ENCODE data around the gene PLA2G4E. TPM values are rescaled to one million over a fixed set of nuclear protein-coding genes. Genes with fewer than 3 reads are reported as not detected.

The PLA2G4E gene
- total and polyA plus RNA-seq, 2 experiments from 2014 or later = not detected

GRCh38 chr15:41989573-41990242, 31.1 kb downstream of the PLA2G4E start:
- Histone ChIP-seq H2AFZ (peak overlapping the region; percentile 97), H3F3A (replicated peaks; ENCODE audit: low read depth) (no peaks in the 10 kb centered on the region), H3K9me2 (ENCODE audit: insufficient read depth) (no peaks in the 10 kb centered on the region), H3K79me2 (replicated peaks; ENCODE audit: insufficient read depth) (no peaks in the 10 kb centered on the region), H3K27ac (ENCODE audit: low read depth) (no peak overlapping the region), H3K27me3 (ENCODE audit: insufficient read depth) (no peaks in the 10 kb centered on the region), H3K4me1 (ENCODE audit: insufficient read depth) (peaks cover 8% of the 10 kb centered on the region; the same call in 1 of the 2 replicates), H4K20me1 (replicated peaks; ENCODE audit: insufficient read depth) (no peaks in the 10 kb centered on the region), H3K4me3 (no peak overlapping the region), H3K4me2 (no peak overlapping the region), H3K36me3 (ENCODE audit: insufficient read depth) (no peaks in the 10 kb centered on the region)
- Mint-ChIP-seq H3K36me3 (ENCODE audit: low read depth) (no peaks in the 10 kb centered on the region), H3K4me3 (no peak overlapping the region; the same call in 2 of the 3 replicates), H3K27me3 (ENCODE audit: insufficient read depth, low read depth, poor library complexity) (peaks cover 7% of the 10 kb centered on the region), H3K4me1 (peaks cover 7% of the 10 kb centered on the region), H3K27ac (no peak overlapping the region), H3K9me3 (no peaks in the 10 kb centered on the region)
- TF ChIP-seq STAT1 (IDR thresholded peaks at IDR 0.05; ENCODE audit: unreplicated experiment) = no peak
- no peak for TF ChIP-seq JUNB (IDR thresholded peaks at IDR 0.05; ENCODE audit: unreplicated experiment)
- TF ChIP-seq ZNF331 (CRISPR knock-in tag; IDR thresholded peaks at IDR 0.05; ENCODE audit: low read depth) = no peak
- no peak for TF ChIP-seq ZNF462 (CRISPR knock-in tag; IDR thresholded peaks at IDR 0.05)
- peak; percentile 91 to 100 for TF ChIP-seq CTCF (conservative IDR thresholded peaks at IDR 0.05; ENCODE audit: low read depth in 2 of 2)
- peak; percentile 87 for DNase-seq (ENCODE audit: low spot score)
- peak; percentile 97 for ATAC-seq
